NOMO-1 treated with DMSO at 0.1 percent for 48 hours (cell line): Measurements from ENCODE around the gene SPAG8.

Source experiments
- DNase-seq: peaks from one replicate; lab custom pipeline; 2025; ENCODE audit not compliant: unreplicated experiment; lab: John Stamatoyannopoulos, UW

Gene SPAG8

DNA sequence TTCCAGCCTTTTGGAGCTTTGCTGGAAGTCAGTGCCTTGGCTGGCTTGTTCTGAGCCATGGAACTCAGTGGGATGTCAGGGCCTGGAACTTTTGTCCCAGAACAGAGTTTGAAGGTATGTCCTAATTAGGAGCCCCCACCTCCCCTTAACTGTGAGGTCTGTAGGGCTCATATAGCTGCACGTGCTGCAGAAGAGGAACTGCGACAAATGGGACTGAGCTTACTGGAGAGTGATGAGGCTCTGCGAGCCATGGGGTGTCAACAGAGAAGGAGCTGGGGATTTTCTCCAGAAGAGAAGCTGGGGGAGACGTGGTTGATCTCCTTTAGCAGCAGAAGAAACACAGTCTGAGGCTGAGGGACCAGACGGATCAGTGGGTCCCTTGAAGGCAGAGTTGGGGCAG lies 27.9 kb upstream of the SPAG8 start:
- no peak for DNase-seq

DNA sequence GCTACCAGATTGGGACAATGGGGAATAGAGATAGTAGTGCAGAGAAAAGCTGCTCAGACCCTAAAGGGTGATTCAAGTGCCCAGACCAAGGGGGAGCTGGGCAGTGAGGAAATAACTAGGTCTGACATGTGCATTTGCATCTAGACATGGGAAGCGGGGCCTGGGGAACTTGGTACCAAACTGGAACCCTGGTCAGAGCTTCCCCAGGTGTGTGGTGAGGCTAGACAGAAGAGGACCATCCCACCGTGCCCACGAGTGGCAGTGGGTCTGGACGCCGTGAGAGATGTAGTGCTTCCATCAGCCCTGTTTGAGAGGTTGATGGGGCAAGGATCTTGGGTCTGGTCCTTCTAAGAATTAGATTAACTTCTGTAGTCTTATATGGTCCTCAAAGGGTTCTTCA lies 24.5 kb upstream of the SPAG8 start:
- no peak for DNase-seq

- DNase-seq, result no peak
These were observed 23.7 kb upstream of the SPAG8 start for GRCh38 chr9:35835766-35836165.

DNA sequence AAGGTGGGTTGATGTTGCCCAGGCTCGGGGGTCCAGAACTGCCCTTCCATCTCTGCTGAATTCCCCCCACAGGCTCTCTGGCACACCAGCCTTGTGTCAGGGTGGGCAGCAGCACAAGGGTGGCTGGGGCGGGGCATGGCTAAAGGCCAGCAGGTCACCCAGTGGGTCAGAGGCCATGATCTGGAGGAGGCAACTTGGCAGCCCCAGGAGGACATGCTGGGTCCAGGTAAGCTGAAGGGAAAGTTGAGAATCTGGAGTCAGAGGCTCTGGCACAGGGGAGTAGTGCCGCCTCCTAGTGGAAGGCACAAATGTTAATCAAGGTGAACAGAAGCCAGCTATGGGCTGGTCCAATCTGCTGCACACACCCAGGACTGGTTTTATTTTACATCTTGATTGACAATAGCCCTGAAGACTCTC lies 23.2 kb upstream of the SPAG8 start:
- no peak for DNase-seq

GRCh38 chr9:35834260-35835215 lies 22.5 kb upstream of the SPAG8 start:
- no peak for DNase-seq

- no peak for DNase-seq
These were observed 20.8 kb upstream of the SPAG8 start for GRCh38 chr9:35832814-35833213.

- DNase-seq, result no peak
These were observed 19.0 kb upstream of the SPAG8 start for GRCh38 chr9:35831040-35831439.

- DNase-seq, result no peak
These were observed 17.7 kb upstream of the SPAG8 start for GRCh38 chr9:35829764-35830096.

DNA sequence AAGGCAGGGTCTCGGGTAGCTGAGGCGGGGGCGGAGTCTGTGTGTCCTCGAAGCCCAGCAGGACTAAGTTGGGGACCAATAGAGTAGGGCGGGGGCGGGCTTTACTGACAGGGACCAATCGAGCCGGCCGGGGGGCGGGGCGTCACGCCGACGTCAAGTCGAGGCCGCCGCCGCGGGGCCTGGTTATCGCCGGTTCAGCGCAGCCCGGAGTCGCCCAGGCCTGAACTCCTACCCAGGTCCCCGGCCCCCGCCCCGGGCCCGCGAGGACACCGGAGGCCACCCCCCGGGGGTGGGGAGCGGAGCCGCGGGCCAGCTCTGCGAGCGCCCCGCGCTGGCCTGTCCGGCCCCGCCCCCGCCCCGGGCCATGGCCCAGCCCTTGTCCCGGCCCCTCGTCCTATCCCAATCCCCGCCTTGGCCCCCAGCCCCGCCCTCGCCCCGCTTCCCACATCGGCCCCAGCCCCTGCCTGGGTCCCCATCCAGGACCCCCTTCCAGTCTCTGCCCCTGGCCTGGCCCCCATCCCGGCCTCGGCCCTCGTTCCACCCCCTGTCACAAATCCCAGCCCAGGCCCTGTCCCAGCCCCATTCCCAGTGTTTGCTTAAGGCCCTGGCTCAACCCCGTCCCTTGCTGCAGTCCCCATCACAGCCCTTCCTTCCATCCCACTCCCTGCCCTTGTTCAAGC lies 17.2 kb upstream of the SPAG8 start, which contains the start of gene TMEM8B:
Gene TMEM8B (plus strand): TSS at position 145 of the 680 bp plus-strand sequence. CDS start 220 bp downstream, at position 365.
- peak; percentile 84 for DNase-seq

DNA sequence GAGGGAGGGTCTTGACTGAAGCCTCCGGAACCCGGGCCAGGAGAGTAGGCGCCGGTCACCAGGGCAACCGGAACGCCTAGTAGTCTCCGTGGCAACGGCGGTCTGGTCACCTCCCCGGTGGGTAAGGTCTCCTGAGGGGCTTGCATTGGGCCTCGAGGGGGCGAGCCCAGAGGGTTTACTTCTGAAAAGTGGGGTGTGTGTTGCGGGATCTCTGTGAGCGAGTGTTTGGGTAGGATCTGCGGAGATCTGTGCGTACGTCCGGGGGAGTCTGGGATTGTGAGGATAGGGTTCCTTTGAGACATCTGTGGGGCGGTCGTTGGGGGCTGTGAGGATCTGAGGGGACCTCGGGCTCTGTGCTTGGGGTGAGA lies 16.6 kb upstream of the SPAG8 start, which contains the start of gene FAM221B:
Gene FAM221B (minus strand): TSS at position 17 of the 368 bp plus-strand sequence. CDS start 2,571 bp downstream, outside the sequence.
- no peak for DNase-seq

DNA sequence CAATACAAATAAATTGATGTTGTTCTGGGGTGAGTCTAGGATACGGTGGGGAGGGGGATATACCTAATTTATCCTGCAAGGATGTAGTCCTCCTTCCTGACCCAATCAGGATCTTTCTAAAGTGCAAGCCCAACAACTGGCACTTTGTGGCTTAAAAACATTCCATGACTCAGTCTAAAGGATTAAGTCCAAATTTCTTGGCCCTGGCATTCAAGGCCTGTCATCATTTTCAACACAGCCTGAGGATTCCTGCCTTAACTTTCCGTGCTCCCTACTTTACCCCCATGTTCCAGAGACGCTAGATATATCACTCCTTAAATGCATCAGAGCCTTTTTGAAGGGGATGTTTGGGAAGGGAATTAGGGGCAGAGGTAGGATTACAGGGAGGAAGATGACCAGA lies 15.4 kb upstream of the SPAG8 start:
- no peak for DNase-seq

- DNase-seq, result peak; percentile 83
These were observed 14.1 kb upstream of the SPAG8 start for GRCh38 chr9:35826071-35826701.

DNA sequence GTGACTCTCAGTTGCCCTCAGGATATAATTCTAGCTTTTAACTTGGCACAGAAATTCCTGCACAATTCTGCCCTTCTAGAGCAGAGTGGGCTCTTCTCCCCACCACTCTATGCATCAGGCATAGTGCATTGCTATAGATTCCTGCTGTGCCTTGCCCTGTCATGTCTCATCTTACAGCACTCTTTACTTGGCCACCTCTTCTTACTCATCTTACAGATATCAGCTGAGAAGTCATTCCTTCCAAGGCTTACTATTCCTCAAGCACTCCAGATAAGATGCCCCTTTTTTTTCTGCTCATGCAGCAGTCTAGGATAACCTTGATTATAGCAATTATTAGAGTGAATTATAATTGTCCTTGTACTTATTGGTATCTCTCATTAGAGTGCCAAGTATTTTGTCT lies 10.9 kb upstream of the SPAG8 start:
- DNase-seq, result no peak

DNA sequence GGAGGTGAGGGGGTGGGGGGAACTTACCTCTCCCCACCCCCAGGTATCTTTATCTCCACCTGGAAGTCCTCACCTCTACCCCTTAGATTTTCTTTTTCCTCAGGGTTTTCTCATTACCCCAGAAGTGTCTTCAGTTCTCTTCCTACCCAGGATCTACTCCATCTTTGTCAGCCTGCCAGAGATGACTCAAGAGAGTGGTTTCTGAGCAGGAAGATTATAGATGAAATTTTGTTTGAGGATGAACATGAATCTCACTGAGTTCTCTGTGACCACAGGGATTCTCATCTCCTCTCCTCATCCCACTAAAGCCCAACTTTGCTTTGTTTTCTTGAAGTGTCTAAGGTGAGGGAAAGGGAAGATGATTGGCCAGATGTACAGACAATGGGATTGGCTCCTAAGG lies 8.0 kb upstream of the SPAG8 start:
- no peak for DNase-seq

GRCh38 chr9:35818341-35818740 lies 6.3 kb upstream of the SPAG8 start:
- no peak for DNase-seq

- DNase-seq, result no peak
These were observed 4.6 kb upstream of the SPAG8 start for GRCh38 chr9:35816708-35817107.

GRCh38 chr9:35814841-35815543 lies 2.9 kb upstream of the SPAG8 start, which contains the start of gene HINT2:
Gene HINT2, minus strand, starts transcription at chr9:35815042. Its CDS starts 63 bp downstream, at chr9:35814979.
- peak; percentile 100 for DNase-seq

DNA sequence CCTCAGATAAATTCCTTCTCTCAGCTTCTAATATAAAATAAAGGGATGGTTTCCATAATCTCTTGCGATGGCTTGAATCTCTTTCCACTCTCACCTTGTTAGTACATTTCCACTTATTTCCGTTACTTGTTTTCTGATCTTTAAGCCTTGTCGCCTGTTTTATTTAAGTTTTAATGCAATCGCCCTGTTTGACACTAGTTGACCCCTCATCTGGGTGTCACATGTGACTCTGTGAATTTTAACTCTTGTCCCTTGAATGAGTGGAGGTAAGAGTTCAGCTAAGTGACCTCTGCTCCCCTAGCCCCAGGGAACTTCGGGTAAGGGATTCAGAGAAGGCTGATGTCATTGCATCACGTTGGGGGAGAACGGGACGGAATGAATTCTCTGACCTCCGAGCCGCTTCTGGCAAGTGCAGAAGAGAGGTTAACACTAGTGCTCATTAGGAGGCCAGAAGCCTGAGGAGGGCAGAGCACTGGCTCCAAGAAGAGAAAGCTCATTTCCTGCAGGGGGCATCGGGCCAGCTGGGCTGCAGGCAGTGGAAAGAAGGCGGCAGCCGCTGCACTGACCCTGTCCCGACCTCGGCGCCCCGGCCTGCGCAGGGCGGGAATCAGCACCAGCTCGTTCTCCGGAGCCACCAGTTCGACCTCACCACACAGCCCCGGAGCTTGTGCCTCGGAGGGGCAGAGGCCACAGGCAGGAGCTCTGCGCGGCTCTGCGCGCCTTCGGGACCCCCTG lies 2.2 kb upstream of the SPAG8 start:
- peak; percentile 80 for DNase-seq

DNA sequence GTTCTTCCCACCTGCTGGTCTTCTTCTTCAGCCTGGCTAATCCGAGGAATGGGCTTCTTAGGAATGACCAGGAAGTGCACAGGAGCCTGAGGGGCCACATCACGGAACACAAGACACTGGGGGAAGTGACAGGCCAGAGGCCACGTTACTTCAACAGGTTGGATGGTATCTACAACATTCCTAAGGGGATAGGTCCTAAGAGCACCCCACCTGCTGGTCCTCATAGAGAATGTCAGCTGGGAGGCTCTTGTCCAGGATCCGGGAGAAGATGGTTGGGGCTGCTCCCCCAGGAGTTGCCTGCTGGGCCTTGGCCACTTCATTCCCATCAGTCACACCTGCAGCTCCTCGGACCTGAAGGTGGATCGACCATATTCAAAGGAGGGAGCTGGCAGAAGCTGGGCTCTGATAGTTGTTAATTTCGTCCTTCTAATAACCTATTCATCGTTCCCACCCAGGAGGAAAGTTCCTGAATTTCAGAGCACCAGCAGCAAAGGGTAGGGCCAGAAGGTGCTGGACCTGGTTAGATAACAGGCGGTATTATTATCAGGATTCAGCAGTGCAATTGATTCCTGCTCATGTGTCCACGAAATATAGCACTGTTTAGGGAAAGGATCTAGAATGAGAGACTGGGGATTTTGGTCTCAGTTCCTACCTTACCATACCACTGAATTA lies 1.5 kb upstream of the SPAG8 start:
- no peak for DNase-seq
